ENCODE data around the gene NUP205.

GRCh38 chr7:135648235-135648634 is 90.5 kb downstream of the NUP205 start:
- no peak for TF ChIP-seq CTCF (conservative IDR thresholded peaks at IDR 0.05; ENCODE audit: low read depth, low read length)
- TF ChIP-seq EZH2phosphoT487 (IDR thresholded peaks at IDR 0.05; ENCODE audit: borderline replicate concordance, low read length) = no peak
- TF ChIP-seq EZH2 (IDR thresholded peaks at IDR 0.05; ENCODE audit: low read length, unreplicated experiment) = no peak
